CD14-positive monocyte (primary cell): ENCODE results near the gene ZNF536. TPM values are rescaled to one million over a fixed set of nuclear protein-coding genes. Genes with fewer than 3 reads are reported as not detected.

ENCODE experiments used
- DNase-seq, 3 donors: peaks; one replicate each; pipeline ENCODE4 v3.0.0-alpha.2; 2011 to 2022
- H2AFZ ChIP-seq: 2 replicates; pipeline ENCODE4 v1.6.0; 2012; ENCODE audit warnings: mild to moderate bottlenecking, low read depth, low read length, inconsistent platforms; ENCODE audit not compliant: insufficient read depth, poor library complexity, severe bottlenecking
- H3K27ac ChIP-seq, 2 donors: 1 replicate in 1 of 2; 2 replicates in 1 of 2; pipeline ENCODE4 v1.5.1; 2012 to 2013; ENCODE audit warnings: low read length in 2 of 2, control low read depth in 1 of 2, inconsistent platforms in 1 of 2, low read depth in 1 of 2, mild to moderate bottlenecking in 1 of 2
- H3K27me3 ChIP-seq, 2 donors: one replicate each; pipeline versions ENCODE4 v1.6.0 to v1.6.1; 2011 to 2013; ENCODE audit warnings: low read length in 2 of 2; ENCODE audit not compliant: control insufficient read depth in 2 of 2, insufficient read depth in 2 of 2
- H3K36me3 ChIP-seq, 2 donors: replicated peaks in 1 of 2; 1 replicate in 1 of 2; 2 replicates in 1 of 2; pipeline versions ENCODE4 v1.5.1 to v1.6.1; 2012 to 2013; ENCODE audit warnings: low read length in 2 of 2, control low read depth in 1 of 2, inconsistent platforms in 1 of 2, mild to moderate bottlenecking in 1 of 2; ENCODE audit not compliant: insufficient read depth in 2 of 2, control insufficient read depth in 1 of 2
- H3K4me1 ChIP-seq, 2 donors: 1 replicate in 1 of 2; 2 replicates in 1 of 2; pipeline versions ENCODE4 v1.5.1 to v1.6.1; 2012 to 2013; ENCODE audit warnings: low read length in 2 of 2, control low read depth in 1 of 2, inconsistent platforms in 1 of 2, mild to moderate bottlenecking in 1 of 2, moderate library complexity in 1 of 2; ENCODE audit not compliant: insufficient read depth in 2 of 2, control insufficient read depth in 1 of 2
- H3K4me2 ChIP-seq: replicated peaks from 2 replicates; pipeline ENCODE3; 2012; ENCODE audit warnings: low read length, moderate library complexity, mild to moderate bottlenecking; ENCODE audit not compliant: poor library complexity, severe bottlenecking; ENCODE audit errors: extremely low read depth
- H3K4me3 ChIP-seq, 3 experiments: fragments of 200-600 bp in 1 of 3; sonication (generic) in 1 of 3; replicated peaks in 1 of 3; 1 replicate in 2 of 3; 2 replicates in 1 of 3; pipeline ENCODE4 v1.5.1; 2011 to 2013; ENCODE audit warnings: low read length in 3 of 3, mild to moderate bottlenecking in 3 of 3, control low read depth in 2 of 3, low read depth in 2 of 3, inconsistent platforms in 1 of 3, moderate library complexity in 1 of 3
- H3K79me2 ChIP-seq: 2 replicates; pipeline ENCODE4 v1.6.0; 2012; ENCODE audit warnings: mild to moderate bottlenecking, control low read depth, inconsistent platforms, low read length, moderate library complexity; ENCODE audit not compliant: insufficient read depth
- H3K9ac ChIP-seq: 2 replicates; pipeline ENCODE4 v1.6.0; 2017; ENCODE audit warnings: low read length, mild to moderate bottlenecking; ENCODE audit not compliant: insufficient read depth, poor library complexity, severe bottlenecking
- H3K9me3 ChIP-seq, 2 donors: replicated peaks in 1 of 2; 1 replicate in 1 of 2; 2 replicates in 1 of 2; pipeline versions ENCODE4 v1.5.1 to v1.6.1; 2012 to 2013; ENCODE audit warnings: low read length in 2 of 2, control low read depth in 1 of 2; ENCODE audit not compliant: control insufficient read depth in 1 of 2, insufficient read depth in 1 of 2
- H4K20me1 ChIP-seq: 2 replicates; pipeline ENCODE4 v1.6.0; 2012; ENCODE audit warnings: mild to moderate bottlenecking, low read length, control low read depth, moderate library complexity; ENCODE audit not compliant: insufficient read depth
- H3K27ac Mint-ChIP-seq, 7 donors: one replicate each; pipeline ENCODE4 v1.8.0; 2020; ENCODE audit warnings: mild to moderate bottlenecking in 7 of 7, mixed read lengths in 7 of 7, moderate library complexity in 6 of 7, inconsistent platforms in 2 of 7
- H3K27me3 Mint-ChIP-seq, 3 donors: one replicate each; pipeline ENCODE4 v1.8.0; 2021 to 2022; ENCODE audit warnings: low read depth in 3 of 3, mild to moderate bottlenecking in 3 of 3, mixed read lengths in 3 of 3, moderate library complexity in 3 of 3, inconsistent platforms in 1 of 3
- H3K36me3 Mint-ChIP-seq, 2 donors: one replicate each; pipeline ENCODE4 v1.8.0; 2020; ENCODE audit warnings: mixed read lengths in 2 of 2, inconsistent platforms in 1 of 2, mild to moderate bottlenecking in 1 of 2
- H3K4me1 Mint-ChIP-seq: one replicate; pipeline ENCODE4 v1.8.0; 2020; ENCODE audit warnings: mild to moderate bottlenecking, mixed read lengths
- H3K4me3 Mint-ChIP-seq, 2 donors: one replicate each; pipeline ENCODE4 v1.8.0; 2020; ENCODE audit warnings: mild to moderate bottlenecking in 2 of 2, mixed read lengths in 2 of 2, moderate library complexity in 1 of 2
- H3K9me3 Mint-ChIP-seq, 7 donors: one replicate each; pipeline ENCODE4 v1.8.0; 2020 to 2022; ENCODE audit warnings: mixed read lengths in 7 of 7, mild to moderate bottlenecking in 6 of 7, moderate library complexity in 6 of 7, inconsistent platforms in 2 of 7
- CTCF ChIP-seq: fragments of 200-600 bp; IDR thresholded peaks from one replicate; pipeline ENCODE4 v1.8.0; 2022; ENCODE audit warnings: antibody characterized with exemption, mild to moderate bottlenecking
- WGBS: methylation state at CpG from one replicate; pipeline ENCODE4 v1.1.5; 2013; ENCODE audit warnings: missing lambda C conversion rate; ENCODE audit not compliant: insufficient coverage; 5-methylcytosine and 5-hydroxymethylcytosine counted together
- intact Hi-C, 2 donors: fragments of 100-400 bp; cut with micrococcal nuclease; formaldehyde crosslinking; loops; one replicate each; pipeline versions ENCODE4 v1.15.0 to v1.15.1; 2023
- polyA plus RNA-seq, 3 donors: library from polyadenylated mRNA; depleted of rRNA in 1 of 3; unstranded in 2 of 3; stranded (reverse) in 1 of 3; fragments of 300-500 nt in 2 of 3; fragments of >200 nt in 1 of 3; fragmentation: Illumina TruSeq in 2 of 3; gene quantifications; 1 replicate in 2 of 3; 2 replicates in 1 of 3; pipeline ENCODE4 v1.2.3, GENCODE V29; 2012 to 2021

The ZNF536 gene
- polyA plus RNA-seq, 3 donors = not detected

- Histone ChIP-seq H3K4me2 (no peak overlapping the region), H3K27ac (no peak overlapping the region), H3K9me3 (no peaks in the 10 kb centered on the region), H3K36me3 (no peaks in the 10 kb centered on the region), H3K4me3 (no peak overlapping the region), H3K4me1 (no peaks in the 10 kb centered on the region), H3K9ac (no peak overlapping the region), H4K20me1 (no peaks in the 10 kb centered on the region), H3K27me3 (no peaks in the 10 kb centered on the region), H3K79me2 (no peaks in the 10 kb centered on the region), H2AFZ (no peak overlapping the region)
- H3K27ac Mint-ChIP-seq = no peak overlapping the region
- 100% methylated on average over 3 of the region's 4 CpGs for WGBS
- peaks cover 0 to 24% (median 4%) of the 10 kb centered on the region in 7 donors for H3K9me3 Mint-ChIP-seq
- no peak for DNase-seq
- H3K4me1 Mint-ChIP-seq = no peaks in the 10 kb centered on the region
- peaks cover 0 to 5% (median 2%) of the 10 kb centered on the region in 3 donors for H3K27me3 Mint-ChIP-seq
- H3K4me3 Mint-ChIP-seq = no peak overlapping the region
- TF ChIP-seq CTCF = no peak
- no peaks in the 10 kb centered on the region for H3K36me3 Mint-ChIP-seq
- intact Hi-C loops = no loop called here
Observed at GRCh38 chr19:30471441-30471840, 99.3 kb downstream of the ZNF536 start.

GRCh38 chr19:30473334-30473867 lies 101.2 kb downstream of the ZNF536 start:
- Histone ChIP-seq H3K27me3 (no peaks in the 10 kb centered on the region), H4K20me1 (no peaks in the 10 kb centered on the region), H3K4me3 (no peak overlapping the region), H3K79me2 (no peaks in the 10 kb centered on the region), H3K9ac (no peak overlapping the region), H3K4me2 (no peak overlapping the region), H3K36me3 (no peaks in the 10 kb centered on the region), H3K4me1 (no peaks in the 10 kb centered on the region), H2AFZ (no peak overlapping the region), H3K27ac (no peak overlapping the region), H3K9me3 (no peaks in the 10 kb centered on the region)
- WGBS = 84% methylated on average over 4 of the region's 5 CpGs
- H3K4me3 Mint-ChIP-seq = no peak overlapping the region
- H3K9me3 Mint-ChIP-seq = peaks cover 0 to 18% (median 3%) of the 10 kb centered on the region in 7 donors
- no peaks in the 10 kb centered on the region for H3K36me3 Mint-ChIP-seq
- H3K27me3 Mint-ChIP-seq = peaks cover 0 to 5% (median 0%) of the 10 kb centered on the region in 3 donors
- H3K4me1 Mint-ChIP-seq = no peaks in the 10 kb centered on the region
- no peak for DNase-seq
- no peak for TF ChIP-seq CTCF
- H3K27ac Mint-ChIP-seq = no peak overlapping the region
- intact Hi-C loops = no loop called here
